Astrocyte of the cerebellum (primary cell): ENCODE measurements around the gene CSF1.

Experiments
- DNase-seq: peaks from one replicate; pipeline ENCODE4 v3.0.0-alpha.2; 2011; ENCODE audit warnings: low read depth
- H3K4me3 ChIP-seq: 2 replicates; pipeline ENCODE4 v1.5.1; 2011; ENCODE audit warnings: mild to moderate bottlenecking, low read depth, low read length, moderate library complexity
- in situ Hi-C: cut with HindIII; loops from 2 replicates; pipeline ENCODE4 v1.10.0; 2017; ENCODE audit warnings: low sequenced_read_pairs
- TF ChIP-seq, protein P1 (sequence below): IDR thresholded peaks from 2 replicates; pipeline ENCODE4 v1.5.1; 2012; ENCODE audit warnings: low read length, low read depth, moderate library complexity, mild to moderate bottlenecking; ENCODE audit errors: missing control alignments

CSF1 gene

DNA sequence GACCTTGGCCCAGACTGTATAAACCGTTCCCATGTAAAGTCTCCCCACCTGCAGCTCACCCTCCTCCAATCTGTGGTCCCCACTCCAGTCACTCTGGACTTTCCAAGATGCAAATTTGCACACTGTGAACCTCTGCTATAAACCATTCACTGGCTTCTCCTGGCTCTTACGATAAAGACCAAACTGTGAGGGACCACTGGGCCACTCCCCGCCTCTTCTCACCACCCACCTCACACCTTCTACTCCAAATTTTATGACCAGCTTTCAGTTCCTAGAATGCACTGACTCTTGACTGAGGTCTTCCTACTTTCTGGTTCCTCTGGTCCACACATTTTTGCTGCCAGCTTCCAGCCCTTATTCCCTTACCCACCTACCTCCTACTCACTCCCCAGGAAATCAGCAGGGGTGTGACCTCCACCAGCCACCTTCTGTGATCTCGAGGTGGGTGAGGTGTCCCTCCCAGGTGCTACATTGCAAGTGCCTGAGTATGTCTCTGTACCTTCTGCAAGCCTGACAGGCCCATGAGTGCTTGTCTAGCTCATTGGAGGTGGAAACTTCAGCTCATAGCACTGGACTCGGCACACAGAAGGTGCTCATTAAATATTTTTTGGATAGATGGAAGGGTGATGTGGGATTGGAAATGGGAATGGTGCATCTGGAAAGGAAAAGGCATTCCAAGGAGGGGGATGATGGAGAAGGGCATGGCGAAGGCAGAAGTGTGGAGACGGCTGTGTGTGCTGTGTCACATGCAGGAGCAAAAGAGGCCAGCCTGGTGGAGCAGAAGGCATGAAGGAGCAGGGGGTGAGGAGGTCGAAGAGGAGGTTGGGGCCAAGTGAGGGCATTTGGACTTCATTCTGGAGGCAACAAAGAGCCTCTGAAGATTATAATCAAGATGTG, 15.6 kb upstream of the CSF1 start:
- no peak for DNase-seq
- TF ChIP-seq, protein P1, sequence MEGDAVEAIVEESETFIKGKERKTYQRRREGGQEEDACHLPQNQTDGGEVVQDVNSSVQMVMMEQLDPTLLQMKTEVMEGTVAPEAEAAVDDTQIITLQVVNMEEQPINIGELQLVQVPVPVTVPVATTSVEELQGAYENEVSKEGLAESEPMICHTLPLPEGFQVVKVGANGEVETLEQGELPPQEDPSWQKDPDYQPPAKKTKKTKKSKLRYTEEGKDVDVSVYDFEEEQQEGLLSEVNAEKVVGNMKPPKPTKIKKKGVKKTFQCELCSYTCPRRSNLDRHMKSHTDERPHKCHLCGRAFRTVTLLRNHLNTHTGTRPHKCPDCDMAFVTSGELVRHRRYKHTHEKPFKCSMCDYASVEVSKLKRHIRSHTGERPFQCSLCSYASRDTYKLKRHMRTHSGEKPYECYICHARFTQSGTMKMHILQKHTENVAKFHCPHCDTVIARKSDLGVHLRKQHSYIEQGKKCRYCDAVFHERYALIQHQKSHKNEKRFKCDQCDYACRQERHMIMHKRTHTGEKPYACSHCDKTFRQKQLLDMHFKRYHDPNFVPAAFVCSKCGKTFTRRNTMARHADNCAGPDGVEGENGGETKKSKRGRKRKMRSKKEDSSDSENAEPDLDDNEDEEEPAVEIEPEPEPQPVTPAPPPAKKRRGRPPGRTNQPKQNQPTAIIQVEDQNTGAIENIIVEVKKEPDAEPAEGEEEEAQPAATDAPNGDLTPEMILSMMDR, result no peak
- no peak overlapping the region for H3K4me3 ChIP-seq
- in situ Hi-C loops, result no loop called here

DNA sequence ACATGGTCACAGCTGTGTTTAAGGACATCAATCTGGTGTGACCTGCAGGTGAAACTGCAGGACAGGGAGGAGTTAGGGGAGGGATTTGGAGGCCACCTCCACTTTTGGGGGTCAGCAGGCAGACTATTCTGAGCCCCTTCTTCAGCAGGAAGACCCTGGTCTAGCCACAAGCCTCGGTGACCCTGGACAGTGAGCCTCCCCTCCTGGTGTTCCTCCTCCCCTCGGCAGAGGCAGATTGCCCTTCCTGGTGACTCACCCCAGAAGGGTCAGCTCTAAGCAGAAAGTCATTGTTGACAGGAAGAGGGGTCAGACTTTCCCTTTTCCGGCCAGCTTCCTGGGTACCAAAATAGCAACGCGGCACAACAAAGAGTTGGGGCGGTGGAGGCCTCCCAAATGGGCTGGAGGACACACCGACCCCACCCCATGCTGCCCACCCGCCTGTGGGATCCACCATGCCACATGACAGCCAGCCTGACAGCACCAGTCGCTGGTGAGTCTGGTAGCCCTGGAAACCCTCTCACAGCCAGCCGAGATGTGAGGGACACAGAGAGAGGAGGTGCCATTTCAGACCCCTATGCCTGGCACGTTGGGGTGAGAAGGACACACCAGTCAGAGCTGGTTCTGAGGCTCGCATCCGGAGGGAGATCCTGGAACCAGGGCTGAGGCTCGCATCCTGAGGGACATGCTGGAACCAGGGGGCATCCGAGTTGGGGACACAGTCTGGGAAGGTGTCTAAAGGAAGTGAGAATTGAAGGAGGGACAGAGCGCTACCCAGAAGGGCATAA, 14.7 kb upstream of the CSF1 start:
- no peak overlapping the region for H3K4me3 ChIP-seq
- no peak for DNase-seq
- in situ Hi-C loops, result no loop called here
- TF ChIP-seq, protein P1, result no peak

DNA sequence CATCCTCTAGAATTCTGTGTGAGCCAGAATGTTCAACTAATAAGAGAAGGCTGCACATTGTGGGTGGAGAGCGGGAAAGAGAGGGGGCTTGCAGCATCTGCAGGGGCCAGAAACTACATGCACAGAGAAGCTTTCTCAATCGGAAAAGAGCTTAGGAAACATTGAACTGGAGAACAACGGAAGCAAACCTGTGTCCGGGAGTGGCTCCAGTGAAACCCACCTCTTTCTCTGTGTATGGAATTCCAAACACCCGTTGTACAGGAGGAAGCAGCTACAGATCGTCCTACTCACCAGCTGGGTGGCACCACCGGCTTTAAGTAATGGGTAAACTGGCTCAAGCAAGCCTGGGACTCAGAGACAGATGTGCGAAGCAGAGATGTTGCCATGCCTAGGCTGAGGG, 14.0 kb upstream of the CSF1 start:
- DNase-seq, result no peak
- in situ Hi-C loops, result no loop called here
- no peak overlapping the region for H3K4me3 ChIP-seq
- TF ChIP-seq, protein P1, result no peak

DNA sequence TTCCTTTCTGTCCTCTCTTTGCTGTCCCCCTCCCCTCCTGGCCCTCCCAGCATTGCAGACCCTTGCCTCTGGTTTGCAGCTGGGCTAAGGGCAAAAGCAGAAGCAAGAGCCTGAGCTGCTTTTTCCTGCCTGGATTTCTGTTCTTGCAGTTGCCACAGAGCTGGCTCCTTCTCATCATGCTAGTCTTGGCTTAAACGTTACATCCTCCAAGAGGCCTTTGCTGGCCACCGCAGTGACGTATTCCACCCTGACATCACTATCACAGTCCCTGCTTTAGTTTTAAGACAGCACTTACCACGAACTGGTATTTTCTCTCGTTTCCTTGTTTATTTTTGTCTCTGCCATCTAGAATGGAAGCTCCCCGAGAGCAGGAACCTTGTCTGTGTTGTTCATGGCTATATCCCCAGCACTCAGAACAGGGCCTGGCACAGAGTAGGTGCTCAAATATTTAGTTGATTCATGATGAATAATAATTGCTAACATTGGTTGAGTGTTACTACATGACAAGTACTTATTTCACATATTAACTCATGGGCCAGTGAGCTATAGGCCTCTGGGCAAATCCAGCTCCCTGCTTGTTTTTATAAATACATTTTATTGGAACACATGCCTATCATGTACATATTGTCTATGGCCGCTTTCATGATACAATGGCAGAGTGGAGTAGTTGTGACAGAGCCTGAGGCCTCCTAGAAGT, 13.2 kb upstream of the CSF1 start:
- in situ Hi-C loops, result no loop called here
- H3K4me3 ChIP-seq, result no peak overlapping the region
- DNase-seq, result no peak
- TF ChIP-seq, protein P1, result no peak

DNA sequence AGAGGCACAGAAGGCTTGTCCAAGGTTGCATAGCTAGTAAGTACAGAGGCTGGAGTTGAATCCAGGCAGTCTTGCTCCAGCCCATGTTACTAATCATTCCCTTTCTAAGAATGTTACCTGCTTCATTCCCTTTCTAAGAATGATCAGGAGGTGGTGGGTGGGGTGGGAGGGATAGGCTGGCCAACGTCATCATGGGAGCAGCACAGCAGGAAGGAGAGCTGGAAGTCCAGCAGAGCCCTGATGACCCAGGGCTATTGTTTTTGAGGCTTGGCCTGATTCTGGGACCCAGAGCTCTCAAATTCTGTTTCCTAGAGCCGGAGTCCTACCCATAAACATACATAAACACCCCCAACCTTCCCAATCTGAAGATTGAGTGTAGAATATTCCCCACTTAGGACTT, 11.8 kb upstream of the CSF1 start:
- in situ Hi-C loops, result no loop called here
- TF ChIP-seq, protein P1, result no peak
- DNase-seq, result no peak
- H3K4me3 ChIP-seq, result no peak overlapping the region

DNA sequence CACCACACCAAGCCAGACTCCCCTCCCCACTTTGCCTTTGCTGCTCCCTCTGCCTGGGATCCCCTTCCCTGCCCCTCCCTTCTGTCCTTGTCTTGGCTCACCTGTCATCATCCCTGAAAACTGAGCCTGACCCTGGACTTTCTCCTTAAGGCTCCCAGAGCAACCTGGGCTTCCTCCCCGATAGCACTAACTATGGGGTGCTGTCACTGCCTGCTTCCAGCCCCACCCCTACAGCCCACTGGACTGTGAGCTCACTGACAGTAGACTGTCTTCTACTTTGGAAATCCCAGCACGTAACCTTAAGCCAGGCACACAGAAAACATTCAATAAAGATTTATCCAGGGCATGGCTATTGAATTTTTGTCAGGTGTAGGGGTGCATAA, 9.5 kb upstream of the CSF1 start:
- TF ChIP-seq, protein P1, result no peak
- in situ Hi-C loops, result loop anchor here (25.0 kb wide), 1 partner anchor 114 kb away; no protein-coding TSS in a partner anchor
- no peak for DNase-seq

More for the DNA sequence above, 9.5 kb upstream of the CSF1 start:
- no peak overlapping the region for H3K4me3 ChIP-seq
